Activated naive CD4-positive, alpha-beta T cell treated with anti-CD3 and anti-CD28 coated beads for 36 hours (primary cell): ENCODE measurements around the gene RGS16. TPM values are rescaled to one million over a fixed set of nuclear protein-coding genes. Genes with fewer than 3 reads are reported as not detected.

Experiments used
- CTCF ChIA-PET: fragments of 350-600 bp; sonication (Branson Sonifier 250); formaldehyde crosslinking; loops from one replicate; lab custom pipeline; 2021; ENCODE audit warnings: antibody characterized with exemption; lab: Charles Lee
- DNase-seq: peaks from one replicate; pipeline ENCODE4 v3.0.0-alpha.2; 2020
- H3K27ac Mint-ChIP-seq: one replicate; pipeline ENCODE4 v1.8.0; 2021; ENCODE audit warnings: mild to moderate bottlenecking, mixed read lengths
- H3K27me3 Mint-ChIP-seq: one replicate; pipeline ENCODE4 v1.8.0; 2021; ENCODE audit warnings: low read depth, mixed read lengths
- H3K36me3 Mint-ChIP-seq: one replicate; pipeline ENCODE4 v1.8.0; 2021; ENCODE audit warnings: low read depth, mixed read lengths
- H3K4me1 Mint-ChIP-seq: one replicate; pipeline ENCODE4 v1.8.0; 2021; ENCODE audit warnings: low read depth, mixed read lengths
- H3K4me3 Mint-ChIP-seq: one replicate; pipeline ENCODE4 v1.8.0; 2021; ENCODE audit warnings: mild to moderate bottlenecking, moderate library complexity, mixed read lengths
- H3K9me3 Mint-ChIP-seq: one replicate; pipeline ENCODE4 v1.8.0; 2021; ENCODE audit warnings: mixed read lengths
- intact Hi-C: fragments of 100-400 bp; cut with micrococcal nuclease; formaldehyde crosslinking; loops from one replicate; pipeline ENCODE4 v1.15.1; 2023
- total RNA-seq, 2 experiments: library from RNA; stranded (reverse); gene quantifications; one replicate each; pipeline ENCODE4 v1.2.3, GENCODE V29; 2021

The RGS16 gene
- total RNA-seq, 2 experiments from 2014 or later = 35.3 to 37.3 TPM

DNA sequence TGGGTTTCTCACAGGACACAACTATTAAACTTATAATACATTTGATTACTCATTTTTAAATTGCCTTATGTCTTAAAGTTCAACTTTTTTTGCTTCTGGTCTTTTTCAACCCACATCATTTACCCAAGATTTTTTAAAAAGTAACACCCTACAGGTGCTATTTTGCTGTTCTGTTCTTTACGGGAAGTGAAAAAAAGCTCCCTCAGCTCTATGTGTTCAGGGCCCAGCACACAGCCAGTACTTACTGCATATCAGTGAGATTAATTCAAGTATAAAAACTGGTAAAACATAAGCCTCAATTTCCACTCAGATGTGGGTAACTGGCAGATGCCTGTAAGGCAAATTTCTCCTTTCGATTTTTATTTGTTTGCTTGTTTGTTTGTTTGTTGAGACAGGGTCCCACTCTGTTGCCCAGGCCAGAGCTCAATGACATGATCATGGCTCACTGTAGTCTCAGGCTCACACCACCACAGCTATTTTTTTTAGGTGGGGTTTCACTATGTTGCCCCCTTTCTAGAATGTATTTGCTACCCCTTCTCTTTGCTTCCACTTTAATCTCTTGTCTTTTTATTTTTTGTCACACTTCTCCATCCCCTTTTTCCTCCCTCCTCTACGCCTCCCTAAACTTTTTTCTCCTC is 35.4 kb downstream of the RGS16 start:
- intact Hi-C loops = no loop called here
- CTCF ChIA-PET = interaction anchor here (0.6 kb wide), 1 partner anchor 121 kb away, joined by 3 read pairs; no protein-coding TSS in a partner anchor
- no peaks in the 10 kb centered on the region for H3K9me3 Mint-ChIP-seq
- no peaks in the 10 kb centered on the region for H3K4me1 Mint-ChIP-seq
- no peaks in the 10 kb centered on the region for H3K27me3 Mint-ChIP-seq
- no peak overlapping the region for H3K4me3 Mint-ChIP-seq
- H3K27ac Mint-ChIP-seq = no peak overlapping the region
- DNase-seq = no peak
- H3K36me3 Mint-ChIP-seq = peaks cover 1% of the 10 kb centered on the region

DNA sequence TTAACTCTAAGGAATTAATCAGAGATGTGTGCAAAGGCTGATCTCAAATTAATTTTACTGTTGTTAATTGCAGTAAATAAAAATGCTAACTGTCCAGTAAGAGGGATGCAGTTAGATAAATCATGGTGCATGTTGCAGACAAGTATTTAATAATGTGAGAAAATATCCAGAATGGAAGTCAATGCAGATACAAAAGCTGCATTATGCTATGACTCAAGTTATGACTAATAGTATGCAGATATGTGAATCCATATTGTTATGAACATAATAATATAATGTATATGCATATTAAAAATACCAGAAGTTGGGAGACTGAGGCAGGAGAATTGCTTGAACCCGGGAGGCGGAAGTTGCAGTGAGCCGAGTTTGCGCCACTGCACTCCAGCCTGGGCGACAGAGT is 36.6 kb downstream of the RGS16 start:
- intact Hi-C loops = no loop called here

DNA sequence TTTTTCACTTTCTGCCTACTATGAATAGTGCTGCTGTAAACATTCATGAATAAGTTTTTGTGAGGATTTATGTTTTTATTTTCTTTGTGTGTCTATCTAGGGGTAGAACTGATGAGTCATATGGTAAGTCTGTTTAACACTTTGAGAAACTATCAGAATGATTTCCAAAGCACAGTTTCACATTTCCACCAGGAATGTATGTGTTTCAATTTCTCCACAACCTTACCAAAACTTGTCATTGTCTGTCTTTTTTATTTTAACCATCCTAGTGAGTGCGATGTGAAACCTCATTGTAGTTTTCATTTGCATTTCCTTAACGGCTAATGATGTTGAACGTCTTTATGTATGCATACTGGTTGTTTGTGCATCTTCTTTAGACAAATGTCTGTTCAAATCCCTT is 38.7 kb downstream of the RGS16 start:
- Mint-ChIP-seq H3K4me3 (no peak overlapping the region), H3K27ac (no peak overlapping the region), H3K27me3 (no peaks in the 10 kb centered on the region), H3K36me3 (no peaks in the 10 kb centered on the region), H3K9me3 (no peaks in the 10 kb centered on the region), H3K4me1 (no peaks in the 10 kb centered on the region)
- CTCF ChIA-PET = interaction anchor here (1.6 kb wide), 1 partner anchor 31 kb away, joined by 8 read pairs; no protein-coding TSS in a partner anchor
- intact Hi-C loops = no loop called here
- DNase-seq = no peak

More for the DNA sequence above, 36.6 kb downstream of the RGS16 start:
- Mint-ChIP-seq H3K9me3 (no peaks in the 10 kb centered on the region), H3K27me3 (no peaks in the 10 kb centered on the region), H3K4me1 (no peaks in the 10 kb centered on the region), H3K36me3 (no peaks in the 10 kb centered on the region), H3K4me3 (no peak overlapping the region), H3K27ac (no peak overlapping the region)
- CTCF ChIA-PET = no interaction called here
- no peak for DNase-seq

DNA sequence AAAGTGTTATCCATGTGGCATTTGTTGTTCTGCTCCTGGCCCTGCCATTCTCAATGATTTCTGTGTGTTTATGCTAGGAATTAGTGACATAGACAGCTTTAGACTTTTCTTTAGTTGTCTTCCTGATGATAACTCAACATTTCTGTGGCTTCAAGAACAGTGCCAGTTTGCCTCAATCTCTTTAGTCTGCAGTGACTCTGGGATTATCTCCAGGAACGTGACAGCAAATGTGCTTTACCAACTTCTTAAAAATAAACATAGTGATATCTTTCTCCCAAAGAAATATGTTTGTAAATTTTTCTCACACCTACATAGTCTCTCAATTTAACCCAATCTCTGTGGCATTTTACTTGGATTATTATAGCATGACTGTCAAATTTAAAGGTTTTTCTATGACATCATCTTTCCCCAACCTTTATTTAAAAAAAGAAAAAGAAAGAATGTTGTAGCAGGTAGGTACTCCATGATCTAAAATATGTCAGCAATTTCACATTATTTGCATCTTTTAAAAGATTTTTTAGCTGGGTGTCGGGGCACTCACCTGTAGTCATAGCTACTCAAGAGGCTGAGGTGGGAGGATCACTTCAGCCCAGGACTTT is 39.7 kb downstream of the RGS16 start:
- no peaks in the 10 kb centered on the region for H3K27me3 Mint-ChIP-seq
- no peaks in the 10 kb centered on the region for H3K9me3 Mint-ChIP-seq
- no peak overlapping the region for H3K27ac Mint-ChIP-seq
- no peaks in the 10 kb centered on the region for H3K4me1 Mint-ChIP-seq
- intact Hi-C loops = no loop called here
- no peaks in the 10 kb centered on the region for H3K36me3 Mint-ChIP-seq
- CTCF ChIA-PET = no interaction called here
- no peak for DNase-seq
- H3K4me3 Mint-ChIP-seq = no peak overlapping the region

DNA sequence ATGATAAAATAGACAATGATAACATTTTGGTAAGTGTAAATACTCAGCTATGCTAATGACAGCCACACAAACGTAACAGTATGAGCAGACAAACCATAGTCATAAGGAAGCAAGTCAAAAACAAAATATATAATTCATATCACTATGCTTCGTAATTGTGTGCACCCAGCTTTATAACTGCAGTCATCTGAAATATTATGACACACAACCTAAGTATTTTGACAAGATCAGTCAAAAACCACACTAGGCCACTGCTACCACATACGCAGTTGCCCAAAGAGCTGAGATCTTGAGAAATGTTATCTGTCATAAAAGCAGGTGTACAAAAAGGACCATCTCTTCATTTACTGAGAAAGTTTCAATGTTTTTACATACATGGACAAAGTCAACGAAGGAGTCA is 41.1 kb downstream of the RGS16 start:
- Mint-ChIP-seq H3K27me3 (no peaks in the 10 kb centered on the region), H3K4me1 (no peaks in the 10 kb centered on the region), H3K27ac (no peak overlapping the region), H3K4me3 (no peak overlapping the region), H3K36me3 (no peaks in the 10 kb centered on the region), H3K9me3 (no peaks in the 10 kb centered on the region)
- CTCF ChIA-PET = interaction anchor here (0.8 kb wide), 1 partner anchor 222 kb away, joined by 3 read pairs; no protein-coding TSS in a partner anchor
- intact Hi-C loops = no loop called here
- DNase-seq = no peak

DNA sequence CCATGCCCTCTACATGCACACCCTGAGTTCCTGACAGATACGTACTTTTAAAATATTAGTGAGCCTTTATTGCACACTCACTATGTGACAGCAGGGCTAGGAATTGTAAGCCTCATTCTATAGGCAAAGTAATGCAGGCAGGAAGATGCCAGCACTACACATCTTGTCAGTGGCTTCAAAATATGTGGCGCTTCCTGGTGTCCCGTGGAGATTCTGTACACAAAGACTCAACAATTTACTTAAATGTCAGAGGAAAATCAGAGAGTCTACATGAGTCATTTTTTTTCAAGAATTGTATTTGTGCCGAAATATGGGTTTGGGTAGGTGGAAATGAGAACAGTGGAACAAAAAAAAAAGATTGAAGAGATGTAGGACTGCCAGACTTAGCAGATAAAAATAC is 42.7 kb downstream of the RGS16 start:
- no peaks in the 10 kb centered on the region for H3K9me3 Mint-ChIP-seq
- H3K27ac Mint-ChIP-seq = no peak overlapping the region
- H3K4me3 Mint-ChIP-seq = no peak overlapping the region
- CTCF ChIA-PET = no interaction called here
- intact Hi-C loops = no loop called here
- H3K36me3 Mint-ChIP-seq = no peaks in the 10 kb centered on the region
- no peaks in the 10 kb centered on the region for H3K4me1 Mint-ChIP-seq
- DNase-seq = no peak
- H3K27me3 Mint-ChIP-seq = no peaks in the 10 kb centered on the region

DNA sequence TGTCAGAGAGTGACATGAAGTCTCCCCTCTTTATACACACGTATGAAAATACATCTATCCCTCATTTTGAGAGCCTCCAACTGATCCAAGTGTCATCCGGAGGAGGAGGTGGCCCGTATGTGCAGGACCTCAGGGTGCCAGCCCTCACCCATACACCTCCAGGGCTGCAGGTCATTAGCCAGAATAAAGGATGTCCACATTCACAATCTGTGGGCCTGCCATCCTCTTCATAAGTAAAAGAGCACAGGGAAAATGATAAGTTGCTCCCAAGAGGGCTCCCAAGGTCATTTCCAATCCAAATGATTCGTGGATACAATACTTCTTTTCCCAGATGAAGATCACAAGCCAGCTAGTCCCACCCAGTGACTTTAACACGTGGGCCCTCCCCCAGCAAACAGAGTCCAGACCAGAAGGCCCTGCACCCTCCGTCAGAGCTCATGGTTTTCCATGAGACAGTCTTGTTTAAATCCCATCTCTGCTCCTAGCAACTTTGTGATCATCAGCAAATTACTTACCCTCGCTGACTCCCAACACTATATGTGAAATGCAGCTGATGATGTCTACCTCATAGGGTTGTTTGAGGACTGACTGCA is 43.7 kb downstream of the RGS16 start:
- H3K36me3 Mint-ChIP-seq = no peaks in the 10 kb centered on the region
- DNase-seq = no peak
- no peaks in the 10 kb centered on the region for H3K9me3 Mint-ChIP-seq
- H3K4me1 Mint-ChIP-seq = no peaks in the 10 kb centered on the region
- intact Hi-C loops = no loop called here
- H3K27ac Mint-ChIP-seq = no peak overlapping the region
- CTCF ChIA-PET = interaction anchor here (0.6 kb wide), 1 partner anchor 371 kb away, joined by 3 read pairs; no protein-coding TSS in a partner anchor
- no peaks in the 10 kb centered on the region for H3K27me3 Mint-ChIP-seq
- H3K4me3 Mint-ChIP-seq = no peak overlapping the region

DNA sequence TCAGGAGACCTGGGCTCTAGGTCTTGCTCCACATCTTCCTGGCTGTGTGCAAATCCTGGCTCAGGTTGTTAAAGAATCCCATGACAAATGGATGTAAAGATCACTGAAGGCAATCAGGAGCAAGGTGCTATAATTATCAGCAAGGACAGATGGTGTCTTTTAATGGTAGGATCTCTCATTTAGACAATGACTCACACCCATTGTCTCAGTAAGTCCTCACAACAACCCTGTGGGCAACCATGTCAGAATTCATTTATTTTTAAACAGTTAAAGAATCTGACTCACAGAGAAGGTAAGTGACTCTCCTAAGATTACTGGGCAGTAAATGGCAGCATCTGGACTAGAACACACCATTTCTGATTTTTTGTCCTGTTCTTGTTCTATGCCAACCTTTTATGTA is 47.9 kb downstream of the RGS16 start:
- intact Hi-C loops = no loop called here

DNA sequence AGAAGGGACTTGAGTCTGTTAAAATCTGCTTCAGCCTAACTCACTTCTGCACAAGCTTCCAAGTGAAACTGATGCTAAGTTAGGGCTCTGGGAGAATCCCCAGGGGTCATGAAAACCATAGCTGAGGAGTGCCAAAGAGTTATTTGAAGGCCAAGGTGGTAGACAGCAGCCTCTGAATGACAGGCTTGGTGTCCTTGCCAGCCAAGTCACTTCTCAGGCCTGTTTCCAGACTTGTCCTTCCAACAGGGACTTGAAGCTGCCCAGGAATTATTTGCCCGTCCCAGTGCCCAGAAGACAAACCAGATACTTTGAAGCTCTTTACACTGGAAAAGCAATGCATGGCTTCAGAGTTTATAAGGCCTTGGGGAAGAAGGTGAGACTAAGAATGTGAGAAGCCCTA is 48.7 kb downstream of the RGS16 start:
- peaks cover 2% of the 10 kb centered on the region for H3K27me3 Mint-ChIP-seq
- peaks cover 7% of the 10 kb centered on the region for H3K9me3 Mint-ChIP-seq
- H3K4me3 Mint-ChIP-seq = no peak overlapping the region
- intact Hi-C loops = no loop called here
- CTCF ChIA-PET = no interaction called here
- no peak overlapping the region for H3K27ac Mint-ChIP-seq
- H3K36me3 Mint-ChIP-seq = no peaks in the 10 kb centered on the region
- DNase-seq = no peak
- H3K4me1 Mint-ChIP-seq = no peaks in the 10 kb centered on the region

More for the DNA sequence above, 47.9 kb downstream of the RGS16 start:
- no peaks in the 10 kb centered on the region for H3K27me3 Mint-ChIP-seq
- peaks cover 7% of the 10 kb centered on the region for H3K9me3 Mint-ChIP-seq
- CTCF ChIA-PET = no interaction called here
- H3K36me3 Mint-ChIP-seq = no peaks in the 10 kb centered on the region
- DNase-seq = no peak
- H3K27ac Mint-ChIP-seq = no peak overlapping the region
- no peak overlapping the region for H3K4me3 Mint-ChIP-seq
- no peaks in the 10 kb centered on the region for H3K4me1 Mint-ChIP-seq

DNA sequence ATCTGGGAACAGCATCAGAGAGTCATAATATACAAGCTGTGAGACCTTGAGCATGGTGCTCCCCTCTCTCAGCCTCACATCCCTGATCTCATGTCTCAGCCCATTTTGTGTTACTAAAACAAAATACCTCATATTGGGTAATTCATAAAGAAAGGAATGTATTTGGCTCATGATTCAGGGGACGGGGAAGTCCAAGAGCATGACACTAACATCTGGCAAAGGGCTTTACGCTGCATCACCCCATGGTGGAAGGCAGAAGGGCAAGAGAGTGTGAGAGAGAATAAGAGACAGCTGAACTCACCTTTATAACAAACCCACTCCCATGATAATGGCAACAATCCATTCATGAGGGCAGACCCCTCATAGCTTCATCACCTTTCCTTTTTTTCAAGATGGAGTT is 51.7 kb downstream of the RGS16 start:
- H3K4me1 Mint-ChIP-seq = no peaks in the 10 kb centered on the region
- CTCF ChIA-PET = interaction anchor here (0.8 kb wide), 1 partner anchor 232 kb away, joined by 3 read pairs; no protein-coding TSS in a partner anchor

DNA sequence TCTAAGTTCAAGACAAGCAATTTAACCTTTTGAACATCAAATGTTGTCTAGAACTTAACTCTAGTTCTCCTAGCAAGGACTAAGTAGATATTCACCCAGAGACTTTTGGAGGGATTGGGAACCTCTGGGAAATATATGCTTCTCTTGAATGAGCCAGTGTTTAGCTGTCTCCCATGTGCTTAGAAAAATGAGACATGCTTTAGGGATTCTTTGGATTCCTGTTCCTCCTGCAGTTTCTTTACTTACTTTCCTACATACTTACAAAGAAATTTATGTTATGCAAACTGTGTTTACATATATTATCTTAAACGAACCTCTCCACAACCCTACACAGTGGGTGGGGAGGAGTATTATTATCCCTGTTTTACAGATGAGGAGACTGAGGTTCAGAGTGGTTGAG is 54.4 kb downstream of the RGS16 start:
- no peak for DNase-seq
- no peak overlapping the region for H3K4me3 Mint-ChIP-seq
- peaks cover 7% of the 10 kb centered on the region for H3K9me3 Mint-ChIP-seq
- H3K27ac Mint-ChIP-seq = no peak overlapping the region
- H3K27me3 Mint-ChIP-seq = peaks cover 10% of the 10 kb centered on the region
- CTCF ChIA-PET = no interaction called here
- no peaks in the 10 kb centered on the region for H3K4me1 Mint-ChIP-seq
- intact Hi-C loops = no loop called here
- H3K36me3 Mint-ChIP-seq = no peaks in the 10 kb centered on the region

More for the DNA sequence above, 51.7 kb downstream of the RGS16 start:
- intact Hi-C loops = no loop called here
- Mint-ChIP-seq H3K27ac (no peak overlapping the region), H3K4me3 (no peak overlapping the region), H3K27me3 (peaks cover 3% of the 10 kb centered on the region), H3K9me3 (peaks cover 7% of the 10 kb centered on the region), H3K36me3 (no peaks in the 10 kb centered on the region)
- DNase-seq = no peak

DNA sequence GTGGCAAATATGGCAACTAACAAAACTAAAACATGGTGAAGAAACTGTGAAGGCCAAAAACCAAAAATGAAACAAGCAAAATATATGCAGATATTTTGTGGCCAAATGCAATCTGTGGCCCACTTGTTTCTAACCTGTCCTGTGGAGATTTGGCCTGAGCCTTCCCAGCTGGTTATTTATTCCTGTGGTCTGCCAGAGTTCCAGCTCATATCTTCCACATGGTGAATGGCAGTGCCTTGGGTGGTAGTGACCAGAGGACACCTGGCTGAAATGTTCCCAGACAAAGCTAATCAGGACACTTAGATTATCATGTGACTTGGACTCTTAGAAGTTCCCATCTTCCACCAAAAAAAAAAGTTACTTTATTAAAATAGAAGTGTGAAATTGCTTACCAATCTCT is 54.8 kb downstream of the RGS16 start:
- no peaks in the 10 kb centered on the region for H3K4me1 Mint-ChIP-seq
- CTCF ChIA-PET = no interaction called here
- no peak overlapping the region for H3K27ac Mint-ChIP-seq
- H3K36me3 Mint-ChIP-seq = no peaks in the 10 kb centered on the region
- DNase-seq = no peak
- no peak overlapping the region for H3K4me3 Mint-ChIP-seq
- peaks cover 7% of the 10 kb centered on the region for H3K9me3 Mint-ChIP-seq
- intact Hi-C loops = no loop called here
- H3K27me3 Mint-ChIP-seq = peaks cover 12% of the 10 kb centered on the region
